Tibial nerve (tissue), 4 donors: ENCODE data around the gene DNAJC6.

Source experiments
- EP300 ChIP-seq, 2 donors: sonication (generic); formaldehyde crosslinking; IDR thresholded peaks; one replicate each; pipeline ENCODE4 v1.6.1; 2017; ENCODE audit warnings: antibody characterized with exemption in 2 of 2, mild to moderate bottlenecking in 1 of 2
- TF ChIP-seq, protein P1 (sequence below), 5 experiments: fragments of 200-600 bp in 3 of 5; fragments of 450-650 bp in 2 of 5; sonication (generic) in 3 of 5; IDR thresholded peaks; one replicate each; pipeline ENCODE4 v1.5.1; 2016 to 2019; ENCODE audit warnings: antibody characterized with exemption in 5 of 5, mild to moderate bottlenecking in 3 of 5, moderate library complexity in 2 of 5

DNA sequence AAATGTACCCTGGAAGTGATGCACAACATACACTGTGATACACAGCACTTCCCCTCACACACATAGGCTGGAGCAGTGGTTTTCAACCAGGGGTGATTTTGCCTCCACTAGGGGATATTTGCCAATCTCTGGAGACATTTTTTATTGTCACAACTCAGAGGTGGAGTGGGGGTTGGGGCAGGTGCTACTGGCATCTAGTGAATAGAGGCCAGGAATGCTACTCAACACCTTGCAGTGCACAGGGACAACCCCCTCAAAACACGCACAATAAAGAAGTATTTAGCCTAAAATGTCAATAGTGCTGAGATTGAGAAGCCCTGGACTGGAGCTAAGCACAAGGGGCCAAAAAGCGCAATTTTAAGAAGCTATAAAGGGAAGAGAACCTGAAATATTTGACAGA lies 54.1 kb downstream of the DNAJC6 start:
- TF ChIP-seq, protein P1, sequence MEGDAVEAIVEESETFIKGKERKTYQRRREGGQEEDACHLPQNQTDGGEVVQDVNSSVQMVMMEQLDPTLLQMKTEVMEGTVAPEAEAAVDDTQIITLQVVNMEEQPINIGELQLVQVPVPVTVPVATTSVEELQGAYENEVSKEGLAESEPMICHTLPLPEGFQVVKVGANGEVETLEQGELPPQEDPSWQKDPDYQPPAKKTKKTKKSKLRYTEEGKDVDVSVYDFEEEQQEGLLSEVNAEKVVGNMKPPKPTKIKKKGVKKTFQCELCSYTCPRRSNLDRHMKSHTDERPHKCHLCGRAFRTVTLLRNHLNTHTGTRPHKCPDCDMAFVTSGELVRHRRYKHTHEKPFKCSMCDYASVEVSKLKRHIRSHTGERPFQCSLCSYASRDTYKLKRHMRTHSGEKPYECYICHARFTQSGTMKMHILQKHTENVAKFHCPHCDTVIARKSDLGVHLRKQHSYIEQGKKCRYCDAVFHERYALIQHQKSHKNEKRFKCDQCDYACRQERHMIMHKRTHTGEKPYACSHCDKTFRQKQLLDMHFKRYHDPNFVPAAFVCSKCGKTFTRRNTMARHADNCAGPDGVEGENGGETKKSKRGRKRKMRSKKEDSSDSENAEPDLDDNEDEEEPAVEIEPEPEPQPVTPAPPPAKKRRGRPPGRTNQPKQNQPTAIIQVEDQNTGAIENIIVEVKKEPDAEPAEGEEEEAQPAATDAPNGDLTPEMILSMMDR (IDR thresholded peaks at IDR 0.05), result no peak
- TF ChIP-seq EP300 (IDR thresholded peaks at IDR 0.05), result no peak
